ENCODE results near the gene HEATR5A. TPM values are rescaled to one million over a fixed set of nuclear protein-coding genes. Genes with fewer than 3 reads are reported as not detected.
"Not testable (repeated sequence)": the region's sequence is repeated elsewhere in the genome, so short reads cannot be mapped to it uniquely, and the experiment has no call there.

HEATR5A gene
- total RNA-seq, result 10 to 100 TPM in 1 of 2 donors, 1 to 10 TPM in 1; 10.0 to 16.3 TPM

DNA sequence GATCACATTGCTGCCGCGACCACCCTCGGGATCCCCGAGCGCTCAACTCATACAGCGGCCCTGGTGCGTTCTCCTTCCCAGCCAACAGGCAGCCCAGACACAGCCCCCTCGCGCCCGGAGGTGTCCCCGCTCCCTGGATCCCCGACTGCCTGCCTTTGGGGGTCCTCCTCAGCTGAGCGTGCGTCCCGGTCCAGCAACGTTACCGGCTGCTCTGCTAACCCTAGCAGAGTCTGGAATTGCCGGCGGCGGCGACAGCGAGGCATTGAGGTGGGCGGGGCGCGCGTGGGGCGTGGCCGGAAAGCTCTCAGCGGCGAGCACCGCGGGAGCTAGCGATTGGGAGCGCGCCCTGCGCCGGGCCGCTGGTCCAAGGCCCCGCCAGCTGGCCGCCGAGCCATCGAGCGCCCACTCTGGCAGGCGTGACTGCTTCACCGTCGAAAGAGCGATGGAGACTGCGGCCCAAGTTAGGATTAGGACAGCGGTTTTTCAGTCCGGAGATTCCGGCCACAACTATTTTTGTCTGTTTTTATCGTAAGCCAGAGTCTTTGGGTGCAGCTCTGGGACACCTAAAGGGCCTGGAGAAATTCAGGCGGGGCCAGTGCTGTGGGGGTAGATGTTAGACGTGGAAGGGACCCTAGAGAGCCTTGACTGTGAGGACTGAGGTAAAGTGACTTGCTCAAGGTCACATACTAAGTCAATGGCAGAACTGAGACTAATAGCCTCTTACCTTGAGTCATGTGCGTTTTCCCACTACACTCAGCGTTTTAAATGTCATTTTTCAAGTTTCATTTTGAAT lies at the start of gene HEATR5A:
HEATR5A (minus strand) TSS at position 232 of the 793 bp plus-strand sequence. CDS start 17,575 bp downstream, outside the sequence.
- Histone ChIP-seq H3K27me3 (replicated peaks; ENCODE audit: insufficient read depth) (no peaks in the 10 kb centered on the region), H3K36me3 (no peaks in the 10 kb centered on the region), H3K27ac (peak within 1 kb of the TSS; percentile 77 to 79), H3K4me1 (replicated peaks) (no peaks in the 10 kb centered on the region), H3K4me3 (peak within 1 kb of the TSS; percentile 72 to 90), H3K9me3 (no peaks in the 10 kb centered on the region)
- peak; percentile 92 for DNase-seq (ENCODE audit: low spot score)
- intact Hi-C loops (cut with DNase I), result no loop called here
- WGBS, result 5% methylated on average over 39 of the region's 56 CpGs
- peak; percentile 90 for TF ChIP-seq POLR2A (IDR thresholded peaks at IDR 0.05)
- TF ChIP-seq CTCF (IDR thresholded peaks at IDR 0.05), result no peak
- peak; percentile 90 for TF ChIP-seq POLR2AphosphoS5 (IDR thresholded peaks at IDR 0.05)

DNA sequence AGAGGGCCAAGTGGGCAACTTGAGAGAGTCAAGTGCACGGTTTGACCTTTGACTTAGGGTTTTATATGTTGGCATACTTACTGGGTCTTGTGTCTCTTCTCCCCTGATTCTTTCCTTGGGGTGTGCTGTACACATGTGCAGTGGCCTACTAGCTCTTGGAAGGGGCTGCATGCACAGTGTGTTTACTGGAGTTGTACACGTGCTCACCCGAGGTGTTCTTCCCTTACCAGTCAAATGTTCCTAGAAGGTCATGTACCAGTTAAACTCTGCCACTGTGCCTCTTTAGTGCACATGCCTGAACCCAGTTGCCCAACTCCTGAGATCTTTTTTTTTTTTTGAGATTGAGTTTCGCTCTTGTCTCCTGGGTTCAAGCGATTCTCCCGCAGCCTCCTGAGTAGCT lies 46.2 kb upstream of the HEATR5A start:
- H3K27ac ChIP-seq, result no peak overlapping the region
- H3K27me3 ChIP-seq (replicated peaks; ENCODE audit: insufficient read depth), result no peaks in the 10 kb centered on the region
- WGBS, result 89% methylated on average over 6 of the region's 6 CpGs
- intact Hi-C loops (cut with DNase I), result no loop called here
- no peak overlapping the region for H3K4me3 ChIP-seq
- H3K4me1 ChIP-seq (replicated peaks), result no peaks in the 10 kb centered on the region
- H3K36me3 ChIP-seq, result no peaks in the 10 kb centered on the region
- no peaks in the 10 kb centered on the region for H3K9me3 ChIP-seq
- no peak for DNase-seq (ENCODE audit: low spot score)
- no peak for TF ChIP-seq CTCF (IDR thresholded peaks at IDR 0.05)

DNA sequence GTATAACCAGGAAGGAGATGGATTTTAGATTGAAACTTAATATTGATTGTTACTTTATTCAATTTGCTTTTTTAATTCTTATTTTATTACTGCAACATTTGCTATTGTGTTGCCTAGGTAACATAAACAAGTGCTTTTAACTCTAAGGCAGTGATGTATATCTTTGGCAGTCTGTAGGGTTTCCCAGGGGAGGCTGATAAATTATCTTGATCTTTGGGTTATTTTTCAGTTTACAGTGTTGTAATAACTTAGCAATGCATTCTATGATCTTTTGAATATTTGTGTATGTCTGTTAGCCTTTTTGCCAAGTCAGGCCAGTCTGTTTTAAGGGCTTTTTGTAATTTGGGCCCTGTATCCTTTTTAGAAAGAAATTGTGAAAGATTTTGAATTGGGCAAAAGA lies 44.8 kb upstream of the HEATR5A start:
- no peaks in the 10 kb centered on the region for H3K4me1 ChIP-seq (replicated peaks)

GRCh38 chr14:31462450-31462849 lies 42.1 kb upstream of the HEATR5A start:
- H3K4me1 ChIP-seq (replicated peaks); intact Hi-C loops (cut with DNase I); H3K36me3 ChIP-seq; H3K4me3 ChIP-seq; H3K27me3 ChIP-seq (replicated peaks; ENCODE audit: insufficient read depth); H3K9me3 ChIP-seq; H3K27ac ChIP-seq: not testable (repeated sequence)
- DNase-seq (ENCODE audit: low spot score), result peak; percentile 22
- WGBS, result 32% methylated on average over 2 of the region's 2 CpGs

More for the DNA sequence above, 44.8 kb upstream of the HEATR5A start:
- H3K4me3 ChIP-seq, result no peak overlapping the region
- DNase-seq (ENCODE audit: low spot score), result no peak
- H3K36me3 ChIP-seq, result no peaks in the 10 kb centered on the region
- no peak overlapping the region for H3K27ac ChIP-seq
- H3K27me3 ChIP-seq (replicated peaks; ENCODE audit: insufficient read depth), result no peaks in the 10 kb centered on the region
- no peaks in the 10 kb centered on the region for H3K9me3 ChIP-seq
- TF ChIP-seq POLR2AphosphoS5 (IDR thresholded peaks at IDR 0.05) (no peak), POLR2A (IDR thresholded peaks at IDR 0.05) (no peak), CTCF (IDR thresholded peaks at IDR 0.05) (no peak)
- intact Hi-C loops (cut with DNase I), result no loop called here

DNA sequence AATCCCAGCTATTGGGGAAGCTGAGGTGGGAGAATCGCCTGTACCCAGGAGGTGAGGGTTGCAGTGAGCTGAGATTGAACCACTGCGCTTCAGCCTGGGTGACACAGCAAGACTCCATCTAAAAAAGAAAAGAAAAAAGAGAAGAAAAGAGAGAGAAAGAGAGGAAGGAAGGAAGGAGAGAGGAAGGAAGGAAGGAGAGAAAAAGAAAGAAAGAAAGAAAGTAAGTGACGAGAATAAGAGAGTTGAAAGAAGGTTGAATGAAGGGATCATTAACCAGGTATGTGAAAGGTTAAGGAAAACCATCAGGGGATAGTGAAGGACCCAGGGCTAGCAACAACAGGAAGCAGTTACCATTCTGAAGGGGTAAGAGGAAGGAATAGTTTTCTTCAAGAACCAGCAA lies 41.2 kb upstream of the HEATR5A start:
- Histone ChIP-seq H3K36me3 (no peaks in the 10 kb centered on the region), H3K9me3 (no peaks in the 10 kb centered on the region), H3K4me3 (no peak overlapping the region), H3K4me1 (replicated peaks) (peaks cover 5% of the 10 kb centered on the region), H3K27me3 (replicated peaks; ENCODE audit: insufficient read depth) (no peaks in the 10 kb centered on the region), H3K27ac (no peak overlapping the region)
- TF ChIP-seq POLR2AphosphoS5 (IDR thresholded peaks at IDR 0.05), result no peak
- no peak for TF ChIP-seq POLR2A (IDR thresholded peaks at IDR 0.05)
- TF ChIP-seq CTCF (IDR thresholded peaks at IDR 0.05), result no peak
- 95% methylated on average over 3 of the region's 3 CpGs for WGBS
- DNase-seq (ENCODE audit: low spot score), result no peak
- intact Hi-C loops (cut with DNase I), result no loop called here

Measured in prostate gland (tissue), 2 donors.